ENCODE data around the gene UBAC2.

DNA sequence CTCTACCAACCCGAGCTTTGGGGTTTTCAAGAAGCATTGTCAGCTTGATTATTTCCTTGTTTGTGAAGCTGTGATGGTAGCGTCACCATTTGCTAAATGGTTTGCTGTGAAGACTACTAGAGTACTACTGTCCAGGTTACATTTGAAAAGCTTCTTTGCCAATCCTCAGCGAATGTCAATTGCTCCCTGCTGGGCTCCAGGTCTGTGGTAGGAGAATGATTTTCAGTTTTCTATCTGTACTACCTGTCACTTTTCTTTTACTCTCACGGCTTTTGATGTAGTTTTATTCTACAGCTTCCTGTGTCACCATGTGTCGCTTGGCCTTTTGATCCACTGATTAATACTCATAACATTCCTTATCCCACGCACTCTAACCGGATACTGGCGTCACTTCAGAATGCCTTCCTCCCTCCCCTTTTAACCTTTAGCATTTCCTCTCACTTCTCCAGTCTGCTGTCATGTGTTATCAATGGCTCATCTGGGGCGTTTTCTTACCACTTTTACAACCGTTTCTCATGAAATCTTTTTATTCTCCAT lies 114.1 kb downstream of the UBAC2 start:
- TF ChIP-seq, protein P1, sequence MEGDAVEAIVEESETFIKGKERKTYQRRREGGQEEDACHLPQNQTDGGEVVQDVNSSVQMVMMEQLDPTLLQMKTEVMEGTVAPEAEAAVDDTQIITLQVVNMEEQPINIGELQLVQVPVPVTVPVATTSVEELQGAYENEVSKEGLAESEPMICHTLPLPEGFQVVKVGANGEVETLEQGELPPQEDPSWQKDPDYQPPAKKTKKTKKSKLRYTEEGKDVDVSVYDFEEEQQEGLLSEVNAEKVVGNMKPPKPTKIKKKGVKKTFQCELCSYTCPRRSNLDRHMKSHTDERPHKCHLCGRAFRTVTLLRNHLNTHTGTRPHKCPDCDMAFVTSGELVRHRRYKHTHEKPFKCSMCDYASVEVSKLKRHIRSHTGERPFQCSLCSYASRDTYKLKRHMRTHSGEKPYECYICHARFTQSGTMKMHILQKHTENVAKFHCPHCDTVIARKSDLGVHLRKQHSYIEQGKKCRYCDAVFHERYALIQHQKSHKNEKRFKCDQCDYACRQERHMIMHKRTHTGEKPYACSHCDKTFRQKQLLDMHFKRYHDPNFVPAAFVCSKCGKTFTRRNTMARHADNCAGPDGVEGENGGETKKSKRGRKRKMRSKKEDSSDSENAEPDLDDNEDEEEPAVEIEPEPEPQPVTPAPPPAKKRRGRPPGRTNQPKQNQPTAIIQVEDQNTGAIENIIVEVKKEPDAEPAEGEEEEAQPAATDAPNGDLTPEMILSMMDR (conservative IDR thresholded peaks at IDR 0.05 in 1 of 2, IDR thresholded peaks at IDR 0.05 in 1 of 2; ENCODE audit: low read depth in 1 of 2, low read length in 2 of 2) = no peak
- no peak for TF ChIP-seq EZH2 (IDR thresholded peaks at IDR 0.05; ENCODE audit: low read length, missing control alignments)

Measured in fibroblast of lung (primary cell).